ENCODE results near the gene CFAP70. TPM values are rescaled to one million over a fixed set of nuclear protein-coding genes. Genes with fewer than 3 reads are reported as not detected.

CFAP70 gene
- total RNA-seq = 1 to 10 TPM in 4 of 5 experiments, under 1 TPM in 1; 0.80 to 5.4 (median 4.6) TPM
- polyA plus RNA-seq = under 1 TPM; 0.66 to 0.69 TPM
- total RNA-seq = 13.3 reads per million, percentile 42 among the genes with 10 or more reads in this experiment

DNA sequence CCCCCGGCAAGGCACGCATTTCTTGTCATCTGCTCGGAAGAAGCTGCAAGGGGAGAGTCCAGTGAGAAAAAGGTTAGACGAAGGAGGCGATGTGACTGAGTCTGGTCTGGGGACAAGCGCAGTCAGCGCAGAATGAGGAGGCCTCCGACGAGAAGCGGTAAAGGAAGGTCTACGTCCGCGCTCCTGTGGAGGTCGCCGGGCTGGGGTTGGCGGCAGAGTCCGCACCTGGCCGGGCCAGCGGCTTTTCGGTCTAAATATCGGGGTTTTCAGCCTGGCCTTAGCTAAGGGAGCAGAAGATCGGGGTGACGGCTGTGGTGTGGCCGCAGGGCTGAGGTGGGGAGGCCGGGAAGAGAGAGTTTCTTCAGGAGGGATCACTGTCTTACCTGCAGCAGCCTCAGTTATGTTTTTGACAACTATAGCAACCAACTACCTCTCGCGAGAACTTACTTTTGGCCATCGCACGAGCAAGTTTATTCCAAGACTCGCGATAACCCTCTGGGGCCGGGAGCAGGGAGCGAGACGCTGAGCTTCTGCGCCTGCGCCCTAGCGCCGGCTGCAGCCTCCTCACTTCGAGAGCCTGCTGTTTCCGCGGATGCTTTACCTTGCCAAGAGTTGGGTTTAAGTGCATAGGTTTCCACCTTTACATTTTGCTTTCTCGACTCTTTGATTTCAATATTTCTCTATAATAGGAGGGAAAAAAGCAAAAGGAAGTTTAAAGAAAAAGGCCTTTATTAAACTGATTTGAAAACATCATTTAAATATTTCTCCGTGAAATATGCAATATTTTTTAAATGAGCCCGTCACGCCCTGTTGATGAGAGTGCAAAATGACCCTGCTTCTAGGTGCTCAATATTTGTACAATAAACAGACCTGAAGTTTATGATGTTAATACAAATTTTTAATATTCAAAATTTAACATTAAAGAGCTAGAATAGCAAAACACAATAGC is at the start of gene CFAP70:
TSS of gene CFAP70 (minus strand) at position 534 of the 949 bp plus-strand sequence. CDS start 4,068 bp downstream, outside the sequence.
- ChIA-PET CTCF (interaction anchor here (0.6 kb wide), 1 partner anchor 1173 kb away, joined by 3 read pairs; no protein-coding TSS in a partner anchor), POLR2A (interaction anchor here (0.9 to 2.3 kb wide), 6 partner anchors 55 to 137 kb away, joined by 3 to 13 read pairs (median 8); partner anchors contain the start of genes ANXA7, DNAJC9, MRPS16 and PPP3CB)
- H3K4me3 ChIP-seq (ENCODE audit: low read length) = peak within 1 kb of the TSS; percentile 70
- peaks cover 4 to 5% of the 10 kb centered on the region in 2 donors for H3K4me1 ChIP-seq (ENCODE audit: control insufficient read depth in 2 of 2, insufficient read depth in 2 of 2, low read length in 2 of 2)
- no peaks in the 10 kb centered on the region for H3K27me3 ChIP-seq (ENCODE audit: control insufficient read depth in 2 of 2, insufficient read depth in 2 of 2, low read length in 2 of 2)
- H3K27me3 Mint-ChIP-seq = peaks cover 0 to 23% (median 0%) of the 10 kb centered on the region in 5 donors
- H3K9me3 Mint-ChIP-seq = peaks cover 0 to 2% (median 0%) of the 10 kb centered on the region in 11 donors
- ATAC-seq (peak; percentile 97), DNase-seq (peak; percentile 79 to 97 (median 95))
- H3K36me3 ChIP-seq (ENCODE audit: control insufficient read depth in 2 of 3, insufficient read depth in 3 of 3, low read length in 3 of 3) = peaks cover 0 to 4% (median 0%) of the 10 kb centered on the region in 3 experiments
- peaks cover 11 to 20% (median 18%) of the 10 kb centered on the region in 7 donors for H3K4me1 Mint-ChIP-seq
- no peaks in the 10 kb centered on the region for H3K9me3 ChIP-seq (ENCODE audit: control insufficient read depth in 2 of 3, low read length in 3 of 3)
- H3K27ac Mint-ChIP-seq = peak within 1 kb of the TSS; percentile 92 to 99 (median 97)
- peak within 1 kb of the TSS; percentile 85 for H3K27ac ChIP-seq (ENCODE audit: low read depth, low read length)
- H3K4me3 Mint-ChIP-seq = peak within 1 kb of the TSS; percentile 91 to 99 (median 94)
- intact Hi-C loops (cut with micrococcal nuclease) = loop anchor here (1.0 to 5.0 kb wide), 11 partner anchors 56 to 1754 kb away; partner anchors contain the start of genes ANXA7 (in 2 of the 2), MRPS16 (in 2 of the 2), DNAJC9 (in 1 of the 2) and P4HA1 (in 1 of the 2)
- peaks cover 0 to 10% (median 7%) of the 10 kb centered on the region in 5 donors for H3K36me3 Mint-ChIP-seq

DNA sequence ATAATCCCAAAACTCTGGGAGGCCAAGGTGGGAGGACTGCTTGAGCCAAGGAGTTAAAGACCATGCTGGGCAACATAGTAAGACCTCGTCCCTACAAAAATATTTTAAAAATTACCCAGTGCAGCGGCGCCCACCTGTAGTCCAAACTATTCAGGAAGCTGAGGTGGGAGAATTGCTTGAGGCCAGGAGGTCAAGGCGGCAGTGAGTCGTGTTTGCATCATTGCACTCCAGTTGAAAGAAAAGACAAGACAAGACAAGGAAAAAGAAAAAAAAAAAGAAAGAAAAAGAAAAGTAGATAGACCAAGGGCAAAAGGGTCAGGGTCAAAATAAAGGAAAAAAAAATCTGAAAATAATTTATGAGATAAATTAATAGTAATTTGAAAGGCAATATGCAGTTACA is 49.4 kb upstream of the CFAP70 start:
- H3K4me1 ChIP-seq (ENCODE audit: control insufficient read depth in 2 of 2, insufficient read depth in 2 of 2, low read length in 2 of 2) = peaks cover 4 to 9% of the 10 kb centered on the region in 2 donors
- peaks cover 40 to 82% (median 79%) of the 10 kb centered on the region in 7 donors for H3K4me1 Mint-ChIP-seq

DNA sequence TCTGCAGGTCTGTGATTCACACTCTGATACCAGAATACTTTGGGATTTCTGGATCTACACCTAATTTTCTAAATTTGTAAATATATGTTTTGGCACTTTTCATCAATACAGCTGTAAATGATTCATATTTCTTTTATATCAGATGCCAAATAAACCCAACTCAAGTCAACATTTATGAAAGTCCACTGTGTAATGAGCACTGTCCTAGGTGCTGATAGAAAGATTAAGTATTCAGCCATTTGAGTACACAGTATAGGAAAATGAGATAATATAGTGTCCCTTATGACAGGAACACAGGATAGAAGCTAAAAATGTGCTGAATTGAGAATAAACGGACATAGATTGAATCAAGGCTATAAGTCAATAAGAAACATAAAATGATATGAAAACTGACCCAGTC is 48.8 kb upstream of the CFAP70 start:
- H3K4me1 ChIP-seq (ENCODE audit: control insufficient read depth in 2 of 2, insufficient read depth in 2 of 2, low read length in 2 of 2) = peaks cover 4 to 6% of the 10 kb centered on the region in 2 donors
- no peaks in the 10 kb centered on the region for H3K9me3 ChIP-seq (ENCODE audit: control insufficient read depth in 2 of 3, low read length in 3 of 3)
- Mint-ChIP-seq H3K27me3 (no peaks in the 10 kb centered on the region), H3K27ac (peak overlapping the region in 1 of 9 donors; percentile 76), H3K4me1 (peaks cover 38 to 81% (median 79%) of the 10 kb centered on the region in 7 donors), H3K9me3 (peaks cover 0 to 2% (median 0%) of the 10 kb centered on the region in 11 donors), H3K36me3 (peaks cover 0 to 16% (median 7%) of the 10 kb centered on the region in 5 donors), H3K4me3 (peak overlapping the region in 1 of 10 donors; percentile 58)
- ChIA-PET CTCF (no interaction called here), POLR2A (interaction anchor here (0.5 to 0.7 kb wide), 2 partner anchors 92 to 695 kb away, joined by 3 to 5 read pairs; no protein-coding TSS in a partner anchor)
- peaks cover 0 to 8% (median 3%) of the 10 kb centered on the region in 3 experiments for H3K36me3 ChIP-seq (ENCODE audit: control insufficient read depth in 2 of 3, insufficient read depth in 3 of 3, low read length in 3 of 3)
- no peaks in the 10 kb centered on the region for H3K27me3 ChIP-seq (ENCODE audit: control insufficient read depth in 2 of 2, insufficient read depth in 2 of 2, low read length in 2 of 2)
- no peak overlapping the region for H3K27ac ChIP-seq (ENCODE audit: low read depth, low read length)
- H3K4me3 ChIP-seq (ENCODE audit: low read length) = no peak overlapping the region
- no peak for DNase-seq
- intact Hi-C loops (cut with micrococcal nuclease) = no loop called here
- ATAC-seq = no peak

More for the DNA sequence above, 49.4 kb upstream of the CFAP70 start:
- intact Hi-C loops (cut with micrococcal nuclease) = no loop called here
- Mint-ChIP-seq H3K36me3 (peaks cover 0 to 16% (median 7%) of the 10 kb centered on the region in 5 donors), H3K9me3 (peaks cover 0 to 2% (median 0%) of the 10 kb centered on the region in 11 donors), H3K4me3 (peak overlapping the region in 2 of 10 donors; percentile 21 to 58), H3K27ac (peak overlapping the region in 1 of 9 donors; percentile 4), H3K27me3 (no peaks in the 10 kb centered on the region)
- Histone ChIP-seq H3K27ac (ENCODE audit: low read depth, low read length) (no peak overlapping the region), H3K36me3 (ENCODE audit: control insufficient read depth in 2 of 3, insufficient read depth in 3 of 3, low read length in 3 of 3) (peaks cover 0 to 8% (median 3%) of the 10 kb centered on the region in 3 experiments), H3K4me3 (ENCODE audit: low read length) (no peak overlapping the region), H3K27me3 (ENCODE audit: control insufficient read depth in 2 of 2, insufficient read depth in 2 of 2, low read length in 2 of 2) (no peaks in the 10 kb centered on the region), H3K9me3 (ENCODE audit: control insufficient read depth in 2 of 3, low read length in 3 of 3) (no peaks in the 10 kb centered on the region)
- POLR2A ChIA-PET = no interaction called here
- CTCF ChIA-PET = no interaction called here
- ATAC-seq = no peak
- no peak for DNase-seq

DNA sequence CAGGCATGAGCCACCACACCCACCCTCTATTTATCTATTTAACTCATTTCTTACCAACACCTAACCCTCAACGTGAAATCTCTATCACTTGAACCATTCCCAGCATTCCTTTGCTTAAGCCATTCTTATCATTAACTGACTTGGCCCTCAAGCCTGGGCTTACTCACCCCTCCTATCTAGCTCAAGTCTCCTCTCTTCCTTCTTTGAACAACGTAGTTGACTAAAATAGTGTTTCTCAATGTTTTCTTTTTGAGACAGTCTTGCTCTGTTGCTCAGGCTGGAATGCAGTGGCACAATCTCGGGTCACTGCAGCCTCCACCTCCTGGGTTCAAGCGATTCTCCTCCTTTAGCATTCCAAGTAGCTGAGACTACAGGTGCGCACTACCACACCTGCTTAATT is 48.2 kb upstream of the CFAP70 start:
- H3K36me3 ChIP-seq (ENCODE audit: control insufficient read depth in 2 of 3, insufficient read depth in 3 of 3, low read length in 3 of 3) = peaks cover 0 to 8% (median 3%) of the 10 kb centered on the region in 3 experiments
- no peak overlapping the region for H3K27ac ChIP-seq (ENCODE audit: low read depth, low read length)
- no peaks in the 10 kb centered on the region for H3K9me3 ChIP-seq (ENCODE audit: control insufficient read depth in 2 of 3, low read length in 3 of 3)
- no peak overlapping the region for H3K4me3 ChIP-seq (ENCODE audit: low read length)
- Mint-ChIP-seq H3K36me3 (peaks cover 0 to 16% (median 7%) of the 10 kb centered on the region in 5 donors), H3K9me3 (peaks cover 0 to 2% (median 0%) of the 10 kb centered on the region in 11 donors), H3K4me3 (peak overlapping the region in 3 of 10 donors; percentile 7 to 53 (median 33)), H3K27me3 (no peaks in the 10 kb centered on the region), H3K27ac (peak overlapping the region in 1 of 9 donors; percentile 76), H3K4me1 (peaks cover 38 to 76% (median 74%) of the 10 kb centered on the region in 7 donors)
- ChIA-PET POLR2A (interaction anchor here (0.5 kb wide), 1 partner anchor 8 kb away, joined by 3 read pairs; no protein-coding TSS in a partner anchor), CTCF (no interaction called here)
- no peak for ATAC-seq
- no peaks in the 10 kb centered on the region for H3K27me3 ChIP-seq (ENCODE audit: control insufficient read depth in 2 of 2, insufficient read depth in 2 of 2, low read length in 2 of 2)
- no peak for DNase-seq
- intact Hi-C loops (cut with micrococcal nuclease) = no loop called here
- H3K4me1 ChIP-seq (ENCODE audit: control insufficient read depth in 2 of 2, insufficient read depth in 2 of 2, low read length in 2 of 2) = peaks cover 4 to 6% of the 10 kb centered on the region in 2 donors

DNA sequence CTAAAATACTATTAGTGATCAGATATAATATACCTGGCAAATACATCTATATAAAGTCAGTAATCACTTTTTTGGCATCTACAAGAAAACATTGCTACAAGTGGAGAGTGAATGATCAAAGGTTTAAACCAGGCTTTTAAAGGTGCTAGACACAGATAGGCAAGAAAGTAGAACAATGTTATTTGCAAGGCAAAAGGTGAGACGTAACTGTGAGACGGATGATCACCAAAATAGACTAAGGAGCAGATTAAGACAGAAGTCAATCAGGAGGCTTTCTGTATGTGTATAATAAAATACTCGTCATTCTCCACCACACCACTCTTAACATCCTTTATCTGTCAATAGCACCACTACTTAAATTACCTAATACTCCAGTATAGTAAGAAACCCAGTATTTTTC is 46.9 kb upstream of the CFAP70 start:
- H3K27ac Mint-ChIP-seq = peak overlapping the region in 1 of 9 donors; percentile 16
- Histone ChIP-seq H3K27me3 (ENCODE audit: control insufficient read depth in 2 of 2, insufficient read depth in 2 of 2, low read length in 2 of 2) (no peaks in the 10 kb centered on the region), H3K4me3 (ENCODE audit: low read length) (no peak overlapping the region), H3K4me1 (ENCODE audit: control insufficient read depth in 2 of 2, insufficient read depth in 2 of 2, low read length in 2 of 2) (peaks cover 4 to 6% of the 10 kb centered on the region in 2 donors), H3K36me3 (ENCODE audit: control insufficient read depth in 2 of 3, insufficient read depth in 3 of 3, low read length in 3 of 3) (peaks cover 0 to 8% (median 3%) of the 10 kb centered on the region in 3 experiments), H3K27ac (ENCODE audit: low read depth, low read length) (no peak overlapping the region), H3K9me3 (ENCODE audit: control insufficient read depth in 2 of 3, low read length in 3 of 3) (no peaks in the 10 kb centered on the region)
- H3K4me1 Mint-ChIP-seq = peaks cover 28 to 70% (median 61%) of the 10 kb centered on the region in 7 donors
- peaks cover 0 to 16% (median 9%) of the 10 kb centered on the region in 5 donors for H3K36me3 Mint-ChIP-seq
- no peaks in the 10 kb centered on the region for H3K9me3 Mint-ChIP-seq
- no peaks in the 10 kb centered on the region for H3K27me3 Mint-ChIP-seq
- ATAC-seq = no peak
- peak overlapping the region in 2 of 10 donors; percentile 5 to 29 for H3K4me3 Mint-ChIP-seq
- DNase-seq = no peak
- intact Hi-C loops (cut with micrococcal nuclease) = no loop called here
- ChIA-PET CTCF (no interaction called here), POLR2A (no interaction called here)

DNA sequence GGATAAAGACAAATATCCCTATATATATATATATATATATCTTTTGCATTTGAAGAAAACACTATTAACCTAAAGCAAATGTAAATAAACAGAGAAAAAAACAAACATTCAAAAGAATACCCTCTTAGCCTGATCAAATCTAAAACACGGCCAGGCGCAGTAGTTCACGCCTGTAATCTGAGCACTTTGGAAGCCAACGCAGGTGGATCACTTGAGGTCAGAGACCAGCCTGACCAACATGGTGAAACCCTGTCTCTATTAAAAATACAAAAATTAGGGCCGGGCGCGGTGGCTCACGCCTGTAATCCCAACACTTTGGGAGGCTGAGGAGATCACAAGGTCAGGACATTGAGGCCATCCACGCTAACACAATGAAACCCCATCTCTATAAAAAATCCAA is 46.0 kb upstream of the CFAP70 start:
- DNase-seq (no peak), ATAC-seq (no peak)
- Mint-ChIP-seq H3K4me1 (peaks cover 22 to 62% (median 53%) of the 10 kb centered on the region in 7 donors), H3K27me3 (no peaks in the 10 kb centered on the region), H3K4me3 (no peak overlapping the region), H3K9me3 (no peaks in the 10 kb centered on the region), H3K36me3 (peaks cover 0 to 16% (median 8%) of the 10 kb centered on the region in 5 donors), H3K27ac (no peak overlapping the region)
- CTCF ChIA-PET = no interaction called here
- H3K36me3 ChIP-seq (ENCODE audit: control insufficient read depth in 2 of 3, insufficient read depth in 3 of 3, low read length in 3 of 3) = peaks cover 0 to 11% (median 3%) of the 10 kb centered on the region in 3 experiments
- H3K27me3 ChIP-seq (ENCODE audit: control insufficient read depth in 2 of 2, insufficient read depth in 2 of 2, low read length in 2 of 2) = no peaks in the 10 kb centered on the region
- H3K27ac ChIP-seq (ENCODE audit: low read depth, low read length) = no peak overlapping the region
- no peaks in the 10 kb centered on the region for H3K9me3 ChIP-seq (ENCODE audit: control insufficient read depth in 2 of 3, low read length in 3 of 3)
- POLR2A ChIA-PET = no interaction called here
- intact Hi-C loops (cut with micrococcal nuclease) = no loop called here
- no peak overlapping the region for H3K4me3 ChIP-seq (ENCODE audit: low read length)
- H3K4me1 ChIP-seq (ENCODE audit: control insufficient read depth in 2 of 2, insufficient read depth in 2 of 2, low read length in 2 of 2) = peaks cover 3 to 4% of the 10 kb centered on the region in 2 donors
